NCI-H1092 (cell line): ENCODE results near the gene METTL16.

Experiments
- DNase-seq: peaks from one replicate; lab custom pipeline; 2025; lab: John Stamatoyannopoulos, UW

METTL16 gene

GRCh38 chr17:2380226-2380922 lies 131.3 kb downstream of the METTL16 start:
- DNase-seq, result no peak

DNA sequence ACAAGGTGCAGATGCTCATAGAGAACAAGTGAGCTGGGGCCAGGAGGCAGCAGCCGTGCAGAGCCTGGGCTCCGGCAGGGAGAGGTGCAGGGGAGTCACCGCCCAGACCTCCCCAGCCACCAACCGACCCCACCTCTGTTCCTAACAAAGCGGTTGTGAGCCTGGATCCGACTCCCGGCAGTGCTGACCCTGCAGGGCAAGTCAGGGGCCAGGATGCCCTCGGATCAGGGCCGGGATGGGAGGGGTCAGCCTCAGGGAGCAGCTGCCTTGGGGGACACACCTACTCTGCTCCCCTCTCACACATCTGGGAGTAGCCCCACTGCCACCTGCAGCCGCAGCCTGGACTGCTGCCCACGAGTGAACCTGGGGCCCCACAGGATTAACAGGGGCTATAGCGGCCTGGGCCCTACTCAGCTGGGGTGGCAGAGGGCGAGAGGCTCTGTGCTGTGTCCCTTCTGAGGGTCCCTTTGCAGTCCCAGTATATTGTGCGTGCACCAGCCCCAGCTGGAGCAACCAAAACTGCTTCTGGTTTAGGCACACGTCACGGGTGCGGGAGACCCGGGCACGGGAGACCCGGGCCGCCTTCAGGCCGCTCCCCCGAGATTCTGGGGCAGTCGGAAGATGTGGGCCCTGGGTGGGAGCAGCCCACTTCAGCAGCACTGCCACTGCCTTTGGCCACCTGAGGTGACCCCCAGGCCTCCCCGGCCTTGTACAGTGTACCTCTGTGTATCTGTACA lies 132.0 kb downstream of the METTL16 start:
- no peak for DNase-seq

GRCh38 chr17:2378905-2379304 lies 132.8 kb downstream of the METTL16 start:
- DNase-seq, result no peak

DNA sequence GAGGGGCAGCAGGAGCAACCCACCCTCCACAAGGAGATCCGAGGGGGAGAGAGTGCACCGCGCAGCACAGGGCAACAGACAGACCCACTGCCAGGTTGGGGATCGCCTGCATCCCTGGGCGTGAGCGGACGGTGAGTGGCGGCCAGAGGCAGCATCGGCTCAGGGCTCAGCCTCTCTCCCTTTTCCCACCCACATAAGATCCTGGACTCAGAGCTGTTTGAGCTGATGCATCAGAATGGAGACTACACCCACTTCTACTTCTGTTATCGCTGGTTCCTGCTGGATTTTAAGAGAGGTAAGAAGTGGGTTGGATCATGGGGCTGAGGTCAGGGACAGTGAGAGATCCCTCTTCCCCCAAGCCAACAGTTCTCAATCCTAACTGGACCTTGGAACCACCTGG lies 134.0 kb downstream of the METTL16 start:
- no peak for DNase-seq

GRCh38 chr17:2376107-2376506 lies 135.6 kb downstream of the METTL16 start:
- DNase-seq, result no peak

DNA sequence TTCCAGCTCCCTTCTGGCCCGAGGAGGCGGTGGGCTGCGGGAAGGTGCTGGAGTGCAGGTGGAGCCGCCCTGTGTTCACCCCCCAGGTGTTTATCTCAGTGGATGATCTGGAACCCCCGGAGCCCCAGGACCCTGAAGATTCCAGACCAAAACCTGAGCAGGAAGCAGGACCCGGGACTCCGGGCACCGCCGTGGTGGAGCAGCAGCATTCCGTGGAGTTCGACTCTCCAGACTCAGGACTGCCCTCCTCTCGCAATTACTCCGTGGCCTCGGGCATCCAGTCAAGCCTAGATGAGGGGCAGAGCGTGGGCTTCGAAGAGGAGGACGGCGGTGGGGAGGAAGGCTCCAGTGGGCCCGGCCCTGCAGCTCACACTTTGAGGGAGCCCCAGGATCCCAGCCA lies 136.3 kb downstream of the METTL16 start:
- no peak for DNase-seq

- no peak for DNase-seq
Observed at GRCh38 chr17:2374549-2375285, 137.0 kb downstream of the METTL16 start.

GRCh38 chr17:2373179-2373578 lies 138.5 kb downstream of the METTL16 start:
- DNase-seq, result no peak

DNA sequence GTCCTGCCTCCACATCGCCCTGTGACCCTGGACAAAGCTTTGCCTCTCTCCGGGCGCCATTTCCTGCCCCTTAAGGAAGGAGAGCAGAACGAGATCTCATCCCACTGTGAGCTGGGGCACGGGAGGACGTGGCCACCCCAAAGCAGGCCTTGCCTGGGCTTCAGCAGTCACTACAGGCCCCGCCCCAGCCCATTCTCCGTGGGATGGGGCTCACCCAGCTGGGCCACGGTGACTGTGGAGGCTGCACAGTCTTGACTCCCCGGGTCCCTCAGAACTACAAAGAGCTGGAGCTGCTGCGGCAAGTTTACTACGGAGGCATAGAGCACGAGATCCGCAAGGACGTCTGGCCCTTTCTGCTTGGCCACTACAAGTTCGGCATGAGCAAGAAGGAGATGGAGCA lies 139.0 kb downstream of the METTL16 start:
- DNase-seq, result no peak

DNA sequence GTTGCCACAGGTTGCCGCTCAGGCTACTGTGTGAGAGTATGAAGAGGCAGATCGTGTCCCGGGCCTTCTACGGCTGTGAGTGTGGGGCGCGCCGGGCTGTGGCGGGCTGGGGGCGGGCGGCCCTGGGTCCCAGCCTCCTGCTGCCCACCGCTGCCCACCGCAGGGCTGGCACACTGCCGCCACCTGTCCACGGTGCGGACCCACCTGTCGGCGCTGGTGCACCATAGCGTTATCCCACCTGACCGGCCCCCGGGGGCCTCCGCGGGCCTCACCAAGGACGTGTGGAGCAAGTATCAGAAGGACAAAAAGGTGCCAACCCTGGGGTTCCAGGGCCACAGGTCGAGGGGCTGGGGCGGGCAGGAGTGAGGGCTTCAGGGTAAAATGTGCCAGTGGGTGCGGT lies 139.5 kb downstream of the METTL16 start:
- no peak for DNase-seq

GRCh38 chr17:2371183-2372130 lies 140.2 kb downstream of the METTL16 start:
- DNase-seq, result no peak

DNA sequence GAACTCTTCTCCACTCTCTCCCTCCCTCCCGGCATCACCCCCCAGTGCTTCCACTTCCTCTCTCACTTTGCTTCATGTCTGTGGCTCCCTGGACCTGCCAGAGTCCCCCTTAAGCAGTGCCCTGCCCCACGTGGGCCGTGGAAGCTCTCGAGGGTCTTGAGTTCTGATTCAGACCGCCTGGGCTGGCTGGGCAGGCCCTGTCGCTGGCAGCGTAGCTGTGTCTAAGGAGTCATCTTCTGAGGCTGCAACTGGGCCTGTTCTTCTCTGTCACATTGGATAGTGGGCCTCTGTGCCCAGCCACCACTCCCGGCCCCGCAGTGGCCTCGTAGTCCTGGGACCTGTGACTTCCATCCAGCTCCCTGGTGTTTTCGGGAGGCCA lies 141.5 kb downstream of the METTL16 start:
- DNase-seq, result no peak

DNA sequence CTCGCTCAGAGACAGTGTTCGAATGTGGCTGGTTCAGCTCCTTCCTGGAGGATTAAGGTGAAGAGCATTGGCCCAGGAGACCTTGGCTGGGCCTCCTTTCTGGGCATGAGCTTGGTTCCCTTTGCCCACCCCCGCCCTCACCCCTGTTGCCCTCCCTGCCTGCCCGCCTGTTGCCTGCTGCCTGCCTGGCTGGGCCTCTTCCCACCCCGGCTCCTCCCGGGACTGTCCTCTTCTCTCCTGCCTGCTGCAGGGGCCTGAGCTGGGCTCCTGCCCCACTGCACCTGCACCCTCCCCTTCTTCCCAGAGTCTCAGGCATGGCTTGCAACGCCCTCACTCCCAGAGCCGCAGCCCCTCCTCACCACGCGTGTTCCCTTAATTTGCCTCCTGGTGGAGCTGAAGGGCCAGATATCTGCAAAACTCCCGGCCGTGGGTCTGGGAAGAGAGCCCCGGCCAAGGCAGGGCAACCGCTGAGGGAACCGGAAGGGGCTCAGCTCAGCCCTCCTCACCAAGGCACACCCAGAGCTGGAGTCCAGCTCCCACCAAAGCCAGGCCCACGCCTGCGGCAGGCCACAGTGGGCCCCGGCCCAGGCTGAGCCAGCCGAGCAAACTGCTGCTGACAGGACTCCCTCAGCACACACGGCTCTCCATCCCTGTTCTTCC lies 142.0 kb downstream of the METTL16 start:
- no peak for DNase-seq

GRCh38 chr17:2369039-2369438 lies 142.6 kb downstream of the METTL16 start:
- DNase-seq, result no peak

- no peak for DNase-seq
Observed at GRCh38 chr17:2368359-2368758, 143.3 kb downstream of the METTL16 start.

- DNase-seq, result no peak
Observed at GRCh38 chr17:2366747-2367494, 144.8 kb downstream of the METTL16 start.
